HUDEP-2 (cell line): ENCODE measurements around the gene YWHAG.

Experiments used
- DNase-seq, 76 experiments: peaks; one replicate each; lab custom pipeline; 2025; ENCODE audit not compliant: unreplicated experiment in 76 of 76; lab: John Stamatoyannopoulos, UW

Gene YWHAG

DNA sequence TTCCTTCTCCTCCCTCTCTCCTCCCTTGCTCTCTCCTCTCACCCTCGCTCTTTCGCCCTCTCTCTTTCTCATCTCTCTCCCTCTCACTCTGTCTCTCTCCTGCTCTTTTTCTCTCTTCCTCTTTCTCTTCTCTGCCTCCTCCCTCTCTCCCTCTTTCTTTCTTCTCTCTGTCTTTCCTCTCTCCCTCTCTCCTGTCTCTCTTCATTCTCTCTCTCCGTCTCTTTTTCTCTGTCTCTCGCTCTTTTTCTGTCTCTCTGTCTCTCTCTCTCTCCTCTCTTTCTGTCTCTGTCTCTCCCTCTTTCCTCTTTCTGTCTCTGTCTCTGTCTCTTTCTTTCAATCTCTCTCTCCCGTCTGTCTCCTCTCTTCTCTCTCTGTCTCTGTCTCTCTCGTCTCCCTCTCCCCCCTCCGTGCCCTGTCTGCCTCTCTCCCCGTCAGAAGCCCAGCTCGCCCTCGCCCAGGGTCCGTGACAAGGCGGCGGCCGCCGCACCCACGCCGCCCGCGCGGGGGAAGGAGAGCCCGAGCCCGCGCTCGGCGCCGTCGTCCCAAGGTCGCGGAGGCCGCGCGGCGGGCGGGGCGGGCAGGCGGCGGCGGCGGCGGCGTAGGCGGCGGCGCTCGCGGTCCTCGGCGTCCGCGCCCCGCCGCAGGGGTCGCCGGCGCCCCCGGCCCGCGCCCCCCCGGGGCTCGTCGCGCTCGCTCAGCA lies 77.6 kb downstream of the YWHAG start:
- no peak for DNase-seq

DNA sequence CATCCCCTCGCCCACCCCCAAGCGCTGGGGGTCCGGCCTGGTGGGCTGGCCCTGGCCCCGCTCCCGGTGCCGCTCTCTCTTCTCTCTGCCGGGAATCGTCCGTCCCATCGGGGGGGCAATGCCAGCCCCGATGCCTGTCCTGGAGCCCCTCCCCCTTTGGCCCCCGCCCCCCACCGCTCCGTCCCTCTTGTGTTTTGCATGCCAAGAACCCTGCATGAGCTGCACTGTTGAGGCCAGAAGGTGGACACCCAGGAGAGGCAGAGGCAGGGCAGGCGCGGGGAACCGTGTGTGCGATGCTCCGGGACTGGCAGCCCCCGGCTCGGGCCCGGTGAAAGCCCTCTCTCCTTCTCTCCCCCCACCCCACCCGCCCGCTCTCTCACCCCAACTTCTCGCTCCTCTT lies 78.4 kb downstream of the YWHAG start:
- DNase-seq, result no peak

DNA sequence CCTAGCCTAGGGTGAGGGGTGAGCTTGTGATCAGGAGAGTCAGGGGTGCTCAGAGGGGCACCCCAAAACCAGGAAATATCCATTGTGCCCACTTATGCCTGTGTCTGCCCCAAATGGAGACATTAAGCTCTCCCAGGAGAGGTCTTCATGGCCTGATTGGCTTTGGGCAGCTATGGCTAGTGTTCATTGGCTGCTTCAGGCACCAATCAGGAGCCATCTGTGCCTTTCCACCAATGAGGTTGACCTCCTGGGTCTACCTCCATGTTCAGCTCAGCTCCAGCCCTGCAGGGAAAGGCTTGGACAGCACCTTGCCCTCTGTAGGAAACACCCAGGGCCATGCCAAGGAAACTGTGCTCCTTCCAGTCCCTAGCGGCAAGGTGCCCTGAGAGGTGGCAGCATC lies 80.3 kb downstream of the YWHAG start:
- DNase-seq, result peak in 2 of 76 experiments; percentile 1 to 17
